Cardiac muscle cell (in vitro differentiated cells and primary cell): ENCODE measurements around the gene EXOC6. TPM values are rescaled to one million over a fixed set of nuclear protein-coding genes. Genes with fewer than 3 reads are reported as not detected.

Experiments used
- DNase-seq, 2 donors: peaks; one replicate each; pipeline versions ENCODE4 v3.0.0 to v3.0.0-alpha.2; 2010 to 2017; ENCODE audit warnings: low read depth in 1 of 2, low spot score in 1 of 2
- H3K27ac ChIP-seq: fragments of 200-600 bp; sonication (generic); 2 replicates; pipeline ENCODE4 v1.5.1; 2016
- H3K27me3 ChIP-seq: fragments of 200-600 bp; sonication (generic); 2 replicates; pipeline ENCODE4 v1.6.0; 2016; ENCODE audit warnings: control low read depth
- H3K36me3 ChIP-seq: fragments of 200-600 bp; sonication (generic); 2 replicates; pipeline ENCODE4 v1.5.1; 2016; ENCODE audit warnings: control low read depth
- H3K4me1 ChIP-seq: fragments of 200-600 bp; sonication (generic); 2 replicates; pipeline ENCODE4 v1.8.1; 2017; ENCODE audit warnings: low read depth, mild to moderate bottlenecking, mixed run types
- H3K4me3 ChIP-seq: fragments of 200-600 bp; sonication (generic); 2 replicates; pipeline ENCODE4 v1.5.1; 2016; ENCODE audit warnings: mild to moderate bottlenecking
- H3K9me3 ChIP-seq: fragments of 200-600 bp; sonication (generic); 2 replicates; pipeline ENCODE4 v1.5.1; 2017; ENCODE audit warnings: low read depth, mild to moderate bottlenecking, control low read depth
- CTCF ChIP-seq: IDR thresholded peaks from 2 replicates; pipeline ENCODE4 v1.5.1; 2012; ENCODE audit warnings: low read depth, mild to moderate bottlenecking, low read length
- polyA plus RNA-seq: library from polyadenylated mRNA; unstranded; fragments of >200 nt; fragmentation: Nextera tagmentation; extraction: Ambion mirVana; gene quantifications from 2 replicates; pipeline ENCODE4 v1.2.1, GENCODE V29; 2016
- total RNA-seq: library from RNA; depleted of rRNA; stranded (reverse); fragments of >200 nt; gene quantifications from 2 replicates; pipeline ENCODE4 v1.2.3, GENCODE V29; 2016

The EXOC6 gene
- total and polyA plus RNA-seq, 2 experiments from 2014 or later, result 5.7 to 6.3 TPM

- TF ChIP-seq CTCF, result no peak
- Histone ChIP-seq H3K4me3 (peak overlapping the region; percentile 54), H3K36me3 (no peaks in the 10 kb centered on the region), H3K4me1 (peaks cover 6% of the 10 kb centered on the region), H3K9me3 (no peaks in the 10 kb centered on the region), H3K27me3 (peaks cover 96% of the 10 kb centered on the region), H3K27ac (no peak overlapping the region)
- DNase-seq, result peak in 1 of 2 donors; percentile 91
These were observed 223.4 kb downstream of the EXOC6 start for GRCh38 chr10:93071674-93072224.

- DNase-seq, result no peak
- no peak for TF ChIP-seq CTCF
- no peaks in the 10 kb centered on the region for H3K36me3 ChIP-seq
- H3K4me3 ChIP-seq, result peak overlapping the region; percentile 54
- no peaks in the 10 kb centered on the region for H3K9me3 ChIP-seq
- H3K4me1 ChIP-seq, result peaks cover 6% of the 10 kb centered on the region
- H3K27ac ChIP-seq, result no peak overlapping the region
- H3K27me3 ChIP-seq, result peaks cover 94% of the 10 kb centered on the region
These were observed 223.9 kb downstream of the EXOC6 start for GRCh38 chr10:93072225-93072712.

- TF ChIP-seq CTCF, result no peak
- H3K9me3 ChIP-seq, result no peaks in the 10 kb centered on the region
- no peak for DNase-seq
- peak overlapping the region; percentile 54 for H3K4me3 ChIP-seq
- peaks cover 8% of the 10 kb centered on the region for H3K4me1 ChIP-seq
- no peak overlapping the region for H3K27ac ChIP-seq
- no peaks in the 10 kb centered on the region for H3K36me3 ChIP-seq
- H3K27me3 ChIP-seq, result peaks cover 87% of the 10 kb centered on the region
These were observed 224.6 kb downstream of the EXOC6 start for GRCh38 chr10:93072713-93073538.

- Histone ChIP-seq H3K4me1 (peaks cover 9% of the 10 kb centered on the region), H3K27ac (no peak within 1 kb of the TSS), H3K27me3 (peaks cover 80% of the 10 kb centered on the region), H3K9me3 (no peaks in the 10 kb centered on the region), H3K4me3 (peak within 1 kb of the TSS; percentile 54), H3K36me3 (no peaks in the 10 kb centered on the region)
- DNase-seq, result peak in 1 of 2 donors; percentile 53
- no peak for TF ChIP-seq CTCF
These were observed 225.3 kb downstream of the EXOC6 start, which contains the start of gene CYP26A1 for GRCh38 chr10:93073539-93074146. CYP26A1 (plus strand) TSS chr10:93073893; CDS start chr10:93073935, 42 bp downstream.

- peak overlapping the region; percentile 54 for H3K4me3 ChIP-seq
- no peak for TF ChIP-seq CTCF
- peaks cover 9% of the 10 kb centered on the region for H3K4me1 ChIP-seq
- H3K27me3 ChIP-seq, result peaks cover 75% of the 10 kb centered on the region
- DNase-seq, result no peak
- no peak overlapping the region for H3K27ac ChIP-seq
- H3K36me3 ChIP-seq, result no peaks in the 10 kb centered on the region
- H3K9me3 ChIP-seq, result no peaks in the 10 kb centered on the region
These were observed 225.9 kb downstream of the EXOC6 start for GRCh38 chr10:93074147-93074596.
